Type B pancreatic cell (in vitro differentiated cells): ENCODE measurements around the gene SMCHD1. TPM values are rescaled to one million over a fixed set of nuclear protein-coding genes. Genes with fewer than 3 reads are reported as not detected.

Experiments
- DNase-seq: peaks from one replicate; pipeline ENCODE4 v3.0.0; 2021; ENCODE audit warnings: mixed read lengths; ENCODE audit not compliant: unreplicated experiment; ENCODE audit errors: extremely low spot score
- H3K27ac Mint-ChIP-seq: 2 replicates; pipeline ENCODE4 v1.8.0; 2021; ENCODE audit warnings: mild to moderate bottlenecking, mixed read lengths
- H3K27me3 Mint-ChIP-seq: 2 replicates; pipeline ENCODE4 v1.8.0; 2021; ENCODE audit warnings: mixed read lengths
- H3K36me3 Mint-ChIP-seq: 2 replicates; pipeline ENCODE4 v1.8.0; 2021; ENCODE audit warnings: mixed read lengths
- H3K4me1 Mint-ChIP-seq: one replicate; pipeline ENCODE4 v1.8.0; 2021; ENCODE audit warnings: mixed read lengths; ENCODE audit not compliant: unreplicated experiment
- H3K4me3 Mint-ChIP-seq: 2 replicates; pipeline ENCODE4 v1.8.0; 2021; ENCODE audit warnings: mild to moderate bottlenecking, mixed read lengths
- H3K9me3 Mint-ChIP-seq: 2 replicates; pipeline ENCODE4 v1.8.0; 2021; ENCODE audit warnings: mixed read lengths
- total RNA-seq: library from RNA; stranded (reverse); gene quantifications from 2 replicates; pipeline ENCODE4 v1.2.1, GENCODE V29; 2021; ENCODE audit warnings: low replicate concordance
- TF ChIP-seq, protein P1 (sequence below): fragments of 200-600 bp; sonication (generic); conservative IDR thresholded peaks from 2 replicates; pipeline ENCODE4 v1.5.0; 2021; ENCODE audit warnings: antibody characterized with exemption, mild to moderate bottlenecking

SMCHD1 gene
- total RNA-seq, 1 donor from 2014 or later = 56.5 TPM

DNA sequence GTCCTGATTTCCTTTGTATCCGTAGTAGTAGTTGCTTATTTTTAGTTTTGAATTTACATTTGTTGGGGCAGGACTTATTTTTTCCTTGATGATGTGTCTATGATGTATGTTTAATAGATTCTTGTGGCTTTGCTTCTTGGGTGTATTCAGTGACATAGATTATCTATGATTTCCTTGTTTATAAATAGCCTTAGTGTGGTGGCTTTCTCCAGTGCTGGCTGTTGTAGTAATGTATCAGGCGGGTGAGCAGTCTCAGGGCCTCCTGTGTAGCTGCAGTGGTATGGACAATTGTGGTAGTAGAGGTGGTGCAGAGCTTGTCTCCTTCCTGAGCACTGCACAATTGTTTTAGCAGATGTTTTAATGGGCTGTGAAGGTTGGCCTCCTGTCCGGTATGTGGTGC lies 60.5 kb downstream of the SMCHD1 start:
- H3K27ac Mint-ChIP-seq = no peak overlapping the region
- TF ChIP-seq, protein P1, sequence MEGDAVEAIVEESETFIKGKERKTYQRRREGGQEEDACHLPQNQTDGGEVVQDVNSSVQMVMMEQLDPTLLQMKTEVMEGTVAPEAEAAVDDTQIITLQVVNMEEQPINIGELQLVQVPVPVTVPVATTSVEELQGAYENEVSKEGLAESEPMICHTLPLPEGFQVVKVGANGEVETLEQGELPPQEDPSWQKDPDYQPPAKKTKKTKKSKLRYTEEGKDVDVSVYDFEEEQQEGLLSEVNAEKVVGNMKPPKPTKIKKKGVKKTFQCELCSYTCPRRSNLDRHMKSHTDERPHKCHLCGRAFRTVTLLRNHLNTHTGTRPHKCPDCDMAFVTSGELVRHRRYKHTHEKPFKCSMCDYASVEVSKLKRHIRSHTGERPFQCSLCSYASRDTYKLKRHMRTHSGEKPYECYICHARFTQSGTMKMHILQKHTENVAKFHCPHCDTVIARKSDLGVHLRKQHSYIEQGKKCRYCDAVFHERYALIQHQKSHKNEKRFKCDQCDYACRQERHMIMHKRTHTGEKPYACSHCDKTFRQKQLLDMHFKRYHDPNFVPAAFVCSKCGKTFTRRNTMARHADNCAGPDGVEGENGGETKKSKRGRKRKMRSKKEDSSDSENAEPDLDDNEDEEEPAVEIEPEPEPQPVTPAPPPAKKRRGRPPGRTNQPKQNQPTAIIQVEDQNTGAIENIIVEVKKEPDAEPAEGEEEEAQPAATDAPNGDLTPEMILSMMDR = no peak
- no peaks in the 10 kb centered on the region for H3K4me1 Mint-ChIP-seq
- no peaks in the 10 kb centered on the region for H3K9me3 Mint-ChIP-seq
- no peak for DNase-seq
- H3K27me3 Mint-ChIP-seq = no peaks in the 10 kb centered on the region
- H3K4me3 Mint-ChIP-seq = no peak overlapping the region
- peaks cover 46% of the 10 kb centered on the region for H3K36me3 Mint-ChIP-seq

DNA sequence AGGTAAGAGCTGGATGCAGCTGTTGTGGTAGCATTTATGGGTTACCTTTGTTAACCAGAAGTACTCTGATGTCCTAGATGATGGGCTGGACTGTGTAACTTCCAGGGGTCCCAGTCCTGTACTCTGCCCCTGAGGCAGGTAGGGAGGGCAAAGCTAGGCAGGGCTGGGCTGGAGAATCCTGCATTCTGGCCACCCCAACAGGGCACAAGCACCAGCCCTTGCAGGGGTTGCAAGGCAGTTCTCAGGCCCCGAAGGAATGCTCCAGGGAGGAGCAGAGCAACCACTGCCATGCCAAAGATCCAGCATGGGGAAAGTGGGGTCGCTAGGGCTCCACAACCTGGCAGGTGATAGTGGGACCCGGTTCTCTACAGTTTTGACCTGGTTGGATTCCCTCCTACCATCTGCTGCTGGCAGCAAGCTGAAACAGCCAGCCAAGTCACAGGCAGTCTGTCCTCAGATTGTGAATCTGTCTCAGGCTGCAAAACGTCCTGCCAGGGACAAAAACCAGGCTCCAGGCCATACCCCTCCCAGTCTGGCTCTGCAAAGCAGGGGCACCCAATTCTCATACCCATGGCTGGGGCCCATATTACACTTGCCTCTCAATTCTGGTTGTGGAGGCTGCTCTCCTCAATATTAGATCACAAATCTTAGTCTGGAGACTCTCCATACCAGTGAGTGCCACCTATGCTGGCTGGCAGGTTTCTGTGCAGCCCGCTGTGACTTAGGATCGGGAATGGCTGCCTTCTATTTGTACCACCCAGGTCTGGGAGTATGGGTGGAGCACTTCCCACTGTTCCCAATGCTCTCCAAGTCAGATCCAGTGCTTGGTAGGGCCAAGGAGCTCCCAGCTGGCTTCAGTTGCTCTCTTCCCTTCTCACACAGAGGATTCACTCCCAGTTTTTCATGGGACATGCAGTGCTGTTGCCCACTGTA lies 61.1 kb downstream of the SMCHD1 start:
- H3K4me1 Mint-ChIP-seq = no peaks in the 10 kb centered on the region
- H3K27ac Mint-ChIP-seq = no peak overlapping the region
- no peak for DNase-seq

DNA sequence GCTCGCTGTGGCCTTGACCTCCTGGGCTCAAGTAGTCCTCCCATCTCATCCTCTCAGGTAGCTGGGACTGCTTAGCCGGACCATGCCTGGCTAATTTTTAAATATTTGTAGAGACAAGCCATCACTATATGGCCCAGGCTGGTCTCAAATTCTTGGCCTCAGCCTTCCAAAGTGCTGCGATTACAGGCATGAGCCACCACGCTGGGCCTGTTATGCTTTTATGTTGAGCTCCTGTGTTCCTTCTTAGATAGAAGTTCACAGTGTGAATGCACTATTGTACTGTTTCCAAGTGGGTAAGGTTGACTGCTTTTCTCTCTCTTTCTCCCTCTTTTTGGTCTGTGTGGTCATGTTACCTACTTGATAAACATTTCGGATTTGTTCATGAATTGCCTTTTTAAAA lies 61.9 kb downstream of the SMCHD1 start:
- peaks cover 43% of the 10 kb centered on the region for H3K36me3 Mint-ChIP-seq
- no peak overlapping the region for H3K4me3 Mint-ChIP-seq
- no peak for DNase-seq
- TF ChIP-seq, protein P1 = no peak
- H3K4me1 Mint-ChIP-seq = no peaks in the 10 kb centered on the region
- H3K27ac Mint-ChIP-seq = no peak overlapping the region
- H3K9me3 Mint-ChIP-seq = no peaks in the 10 kb centered on the region
- H3K27me3 Mint-ChIP-seq = no peaks in the 10 kb centered on the region

More for the DNA sequence above, 61.1 kb downstream of the SMCHD1 start:
- no peaks in the 10 kb centered on the region for H3K27me3 Mint-ChIP-seq
- TF ChIP-seq, protein P1 = no peak
- H3K36me3 Mint-ChIP-seq = peaks cover 50% of the 10 kb centered on the region
- no peak overlapping the region for H3K4me3 Mint-ChIP-seq
- H3K9me3 Mint-ChIP-seq = no peaks in the 10 kb centered on the region

DNA sequence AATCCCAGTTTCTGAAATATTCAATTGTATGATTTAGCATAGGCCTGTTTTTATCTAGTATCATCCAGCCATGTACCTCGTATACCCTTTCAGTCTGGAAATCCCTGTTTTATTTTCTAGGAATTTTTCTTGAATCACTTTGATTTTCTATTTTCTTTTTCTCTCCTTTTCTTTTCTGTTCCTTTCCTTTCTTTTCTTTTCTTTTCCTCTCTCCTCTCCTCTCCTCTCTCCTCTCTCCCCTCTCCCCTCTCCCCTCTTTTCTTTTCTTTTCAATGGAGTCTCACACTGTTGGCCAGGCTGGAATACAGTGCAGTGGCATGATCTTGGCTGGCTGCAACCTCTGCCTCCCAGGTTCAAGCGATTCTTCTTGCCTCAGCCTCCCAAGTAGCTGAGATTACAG lies 63.5 kb downstream of the SMCHD1 start:
- Mint-ChIP-seq H3K27me3 (no peaks in the 10 kb centered on the region), H3K4me1 (no peaks in the 10 kb centered on the region), H3K4me3 (no peak overlapping the region), H3K36me3 (peaks cover 41% of the 10 kb centered on the region), H3K9me3 (no peaks in the 10 kb centered on the region), H3K27ac (no peak overlapping the region)
- TF ChIP-seq, protein P1 = no peak
- no peak for DNase-seq

DNA sequence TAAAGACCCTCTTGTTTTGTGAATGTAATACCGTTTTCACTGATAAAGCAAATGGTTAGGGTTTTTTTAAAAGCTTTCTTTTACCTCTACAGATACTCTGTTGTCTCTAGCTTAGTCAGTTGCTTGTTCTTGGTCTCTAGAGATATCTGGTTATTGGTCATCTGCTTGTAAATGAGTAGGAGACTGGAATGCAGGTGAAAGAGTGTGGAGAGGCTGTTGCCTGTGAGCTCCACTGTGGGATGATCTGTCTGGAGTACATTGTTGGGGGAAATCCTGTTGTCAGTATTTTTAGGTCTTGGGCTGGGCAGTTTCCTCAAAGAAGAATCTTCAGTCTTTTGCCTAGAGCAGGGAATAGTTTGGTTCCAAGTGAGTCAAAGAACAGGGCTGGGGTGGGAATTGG lies 67.7 kb downstream of the SMCHD1 start:
- no peak overlapping the region for H3K27ac Mint-ChIP-seq
- TF ChIP-seq, protein P1 = no peak
- peaks cover 31% of the 10 kb centered on the region for H3K36me3 Mint-ChIP-seq
- H3K4me3 Mint-ChIP-seq = no peak overlapping the region
- H3K4me1 Mint-ChIP-seq = no peaks in the 10 kb centered on the region
- H3K27me3 Mint-ChIP-seq = no peaks in the 10 kb centered on the region
- no peak for DNase-seq
- no peaks in the 10 kb centered on the region for H3K9me3 Mint-ChIP-seq
